GM12878 (cell line): ENCODE measurements around the gene AIFM1. TPM values are rescaled to one million over a fixed set of nuclear protein-coding genes. Genes with fewer than 3 reads are reported as not detected.

ENCODE experiments used
- ATAC-seq: fragments of 200-7000 bp; cut with Tn5 transposase; 3 replicates; pipeline ENCODE4 v1.9.1; 2020; ENCODE audit warnings: mild to moderate bottlenecking, moderate library complexity
- BruUV-seq: library from RNA; stranded (reverse); fragments of 400-500 nt; replicated peaks from 2 replicates; lab custom pipeline; 2021; lab: Mats Ljungman, UMichigan
- CTCF ChIA-PET: fragments of 300-600 bp; sonication (Branson Sonifier 250); formaldehyde crosslinking; extraction: SDS; loops from one replicate; lab custom pipeline; 2021; ENCODE audit warnings: inconsistent platforms; lab: Yijun Ruan, JAX
- POLR2A ChIA-PET: fragments of 350-600 bp; formaldehyde crosslinking; extraction: SDS; loops from one replicate; lab custom pipeline; 2021; ENCODE audit warnings: inconsistent platforms; lab: Charles Lee
- RAD21 ChIA-PET: fragments of 300-600 bp; sonication (Branson Sonifier 250); formaldehyde crosslinking; loops from one replicate; lab custom pipeline; 2023; ENCODE audit warnings: antibody characterized with exemption; ENCODE audit not compliant: unreplicated experiment; lab: Charles Lee
- SMC1A ChIA-PET: fragments of 300-600 bp; sonication (Branson Sonifier 250); formaldehyde crosslinking; loops from one replicate; lab custom pipeline; 2023; ENCODE audit not compliant: unreplicated experiment, uncharacterized antibody; lab: Charles Lee
- DNase-seq: peaks from one replicate; pipeline ENCODE4 v3.0.0-alpha.2; 2011; ENCODE audit warnings: low read depth, low spot score
- FAIRE-seq: peaks from 3 replicates; lab custom pipeline; 2011; peaks lifted over from hg19 to GRCh38; lab: Jason Lieb, UNC
- H2AFZ ChIP-seq: 2 replicates; pipeline ENCODE4 v1.6.0; 2011; ENCODE audit warnings: low read depth, low read length, control low read depth; ENCODE audit not compliant: control insufficient read depth
- H3K27ac ChIP-seq: 2 replicates; pipeline ENCODE4 v1.5.1; 2011; ENCODE audit warnings: control low read depth; ENCODE audit not compliant: control insufficient read depth, insufficient read depth
- H3K27me3 ChIP-seq, 2 experiments: replicated peaks in 1 of 2; 2 replicates each; pipeline versions ENCODE4 v1.6.0 to v1.6.1; 2011; ENCODE audit warnings: low read length in 1 of 2; ENCODE audit not compliant: control insufficient read depth in 2 of 2, insufficient read depth in 2 of 2
- H3K36me3 ChIP-seq, 2 experiments: 2 replicates each; pipeline ENCODE4 v1.5.1; 2011; ENCODE audit warnings: low read length in 1 of 2; ENCODE audit not compliant: control insufficient read depth in 2 of 2, insufficient read depth in 2 of 2
- H3K4me1 ChIP-seq: 2 replicates; pipeline ENCODE4 v1.6.1; 2011; ENCODE audit warnings: mild to moderate bottlenecking, low read length, moderate library complexity, mixed read lengths; ENCODE audit not compliant: control insufficient read depth, insufficient read depth
- H3K4me2 ChIP-seq: 2 replicates; pipeline ENCODE4 v1.6.0; 2011; ENCODE audit warnings: control low read depth; ENCODE audit not compliant: control insufficient read depth, insufficient read depth
- H3K4me3 ChIP-seq: fragments of 200-600 bp; sonication (generic); 2 replicates; pipeline ENCODE4 v1.5.1; 2016
- H3K79me2 ChIP-seq: 2 replicates; pipeline ENCODE4 v1.6.0; 2011; ENCODE audit warnings: low read length; ENCODE audit not compliant: control insufficient read depth, insufficient read depth
- H3K9ac ChIP-seq: 2 replicates; pipeline ENCODE4 v1.8.0; 2011; ENCODE audit warnings: low read length, control low read depth, mixed read lengths; ENCODE audit not compliant: control insufficient read depth, insufficient read depth
- H3K9me3 ChIP-seq: replicated peaks from 3 replicates; pipeline ENCODE4 v1.5.1; 2011; ENCODE audit warnings: mild to moderate bottlenecking, low read length; ENCODE audit not compliant: control insufficient read depth, insufficient read depth
- H4K20me1 ChIP-seq: 2 replicates; pipeline ENCODE4 v1.6.0; 2011; ENCODE audit not compliant: control insufficient read depth, insufficient read depth
- CREB1 ChIP-seq: IDR thresholded peaks from 2 replicates; pipeline ENCODE4 v1.6.1; 2012; ENCODE audit warnings: low read depth, mild to moderate bottlenecking, inconsistent platforms
- EED ChIP-seq: sonication (generic); IDR thresholded peaks from 2 replicates; pipeline ENCODE4 v1.6.1; 2016; ENCODE audit warnings: antibody characterized with exemption, low read depth
- ESRRA ChIP-seq: IDR thresholded peaks from 2 replicates; pipeline ENCODE4 v1.6.1; 2012; ENCODE audit warnings: mild to moderate bottlenecking, low read length, improper control_type of control experiment
- HDAC2 ChIP-seq: fragments of 200-600 bp; sonication (generic); IDR thresholded peaks from 2 replicates; pipeline ENCODE4 v1.6.1; 2017
- KAT2A ChIP-seq: conservative IDR thresholded peaks from 2 replicates; pipeline ENCODE4 v1.6.1; 2011; ENCODE audit warnings: low read depth, low read length; ENCODE audit not compliant: control insufficient read depth
- MYB ChIP-seq: fragments of 150-350 bp; IDR thresholded peaks from 2 replicates; pipeline ENCODE4 v1.6.1; 2014; ENCODE audit warnings: mild to moderate bottlenecking, low read depth, low read length, borderline replicate concordance
- NFXL1 ChIP-seq: fragments of 450-650 bp; IDR thresholded peaks from 2 replicates; pipeline ENCODE4 v1.6.1; 2017; ENCODE audit warnings: antibody characterized with exemption, mild to moderate bottlenecking, borderline replicate concordance
- POLR2AphosphoS5 ChIP-seq: IDR thresholded peaks from 2 replicates; pipeline ENCODE4 v1.6.1; 2011; ENCODE audit warnings: mild to moderate bottlenecking, low read length, inconsistent platforms
- RCOR1 ChIP-seq: conservative IDR thresholded peaks from 2 replicates; pipeline ENCODE4 v1.6.1; 2012; ENCODE audit warnings: low read depth, low read length, improper control_type of control experiment
- SPI1 ChIP-seq: IDR thresholded peaks from 2 replicates; pipeline ENCODE4 v1.6.1; 2011; ENCODE audit warnings: low read depth, mild to moderate bottlenecking, low read length, moderate library complexity, borderline replicate concordance; ENCODE audit not compliant: insufficient read depth
- SUZ12 ChIP-seq: fragments of 200-600 bp; sonication (generic); IDR thresholded peaks from one replicate; pipeline ENCODE4 v1.6.1; 2018; ENCODE audit warnings: antibody characterized with exemption, mild to moderate bottlenecking; ENCODE audit not compliant: unreplicated experiment
- TARDBP ChIP-seq: IDR thresholded peaks from 2 replicates; pipeline ENCODE4 v1.6.1; 2016; ENCODE audit warnings: borderline replicate concordance
- ZNF217 ChIP-seq: fragments of 450-650 bp; IDR thresholded peaks from 2 replicates; pipeline ENCODE4 v1.6.1; 2017; ENCODE audit warnings: antibody characterized with exemption, mild to moderate bottlenecking
- ZSCAN29 ChIP-seq: fragments of 450-650 bp; IDR thresholded peaks from 2 replicates; pipeline ENCODE4 v1.6.1; 2017; ENCODE audit warnings: mild to moderate bottlenecking, moderate library complexity
- WGBS: methylation state at CpG from one replicate; pipeline ENCODE4 v1.1.6; 2016; ENCODE audit warnings: low lambda C conversion rate; ENCODE audit not compliant: insufficient replicate concordance, insufficient coverage; ENCODE audit errors: missing lambda C conversion rate; 5-methylcytosine and 5-hydroxymethylcytosine counted together
- in situ Hi-C: fragments of 300-500 bp; cut with MboI; formaldehyde crosslinking; loops from 9 replicates; pipeline ENCODE4 v1.14.3; 2018; ENCODE audit warnings: mixed read lengths
- intact Hi-C: fragments of 100-400 bp; cut with micrococcal nuclease; formaldehyde crosslinking; loops from one replicate; pipeline ENCODE4 v1.14.2; 2022; ENCODE audit not compliant: unreplicated experiment
- polyA plus RNA-seq, 11 experiments: library from polyadenylated mRNA; depleted of rRNA in 4 of 11; unstranded in 6 of 11; stranded (reverse) in 5 of 11; fragments of >200 nt; fragmentation: Nextera tagmentation in 4 of 11; fragmentation: Illumina TruSeq in 1 of 11; extraction: Ambion mirVana in 4 of 11; extraction: Trizol in 1 of 11; gene quantifications; 1 replicate in 1 of 11; 2 replicates in 10 of 11; pipeline versions ENCODE4 v1.2.1 to v1.2.3, GENCODE V29; 2011 to 2016; ENCODE audit warnings: inconsistent platforms in 2 of 11, missing spikeins in 2 of 11, low read depth in 1 of 11
- total RNA-seq, 4 experiments: library from RNA; depleted of rRNA in 3 of 4; stranded (reverse); fragments of >200 nt in 3 of 4; fragmentation: Illumina TruSeq in 1 of 4; extraction: Trizol in 1 of 4; gene quantifications; 2 replicates each; pipeline versions ENCODE4 v1.2.1 to v1.2.3, GENCODE V29; 2013 to 2021
- TF ChIP-seq, protein P1 (sequence below): IDR thresholded peaks from 2 replicates; pipeline ENCODE4 v1.6.1; 2011; ENCODE audit warnings: low read depth, low read length, improper control_type of control experiment, borderline replicate concordance
- TF ChIP-seq, protein P2 (sequence below): fragments of 450-650 bp; IDR thresholded peaks from 2 replicates; pipeline ENCODE4 v1.6.1; 2017; ENCODE audit warnings: borderline replicate concordance

The AIFM1 gene
- total and polyA plus RNA-seq, 10 of the 15 experiments (the other 5 are each of a cell fraction or from before 2014, with no cell fraction given): 44.2 to 121 (median 80.0) TPM

DNA sequence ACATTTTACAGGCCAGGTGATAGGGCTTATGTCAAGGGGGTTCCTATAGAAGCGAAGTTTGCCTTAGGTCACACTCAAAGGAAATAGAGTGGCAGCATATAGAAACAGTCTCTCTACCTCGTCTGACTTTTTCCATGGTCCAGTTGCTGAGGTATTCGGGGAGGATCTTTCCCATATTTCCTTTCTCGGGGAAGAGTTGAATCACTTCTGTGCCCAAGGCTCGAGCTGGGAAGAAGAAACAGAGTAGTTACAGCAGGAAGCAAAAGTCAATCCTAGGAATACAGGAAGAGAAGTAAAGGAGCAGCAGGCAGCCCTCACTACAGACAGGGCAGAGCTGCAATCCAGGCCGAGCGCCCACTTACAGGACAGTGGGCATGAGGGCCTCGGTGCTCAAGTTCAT lies 28.7 kb downstream of the AIFM1 start (continued):
- TF ChIP-seq NFXL1 (no peak), RCOR1 (no peak), CREB1 (no peak), EED (no peak), KAT2A (no peak)
- TF ChIP-seq, protein P1, sequence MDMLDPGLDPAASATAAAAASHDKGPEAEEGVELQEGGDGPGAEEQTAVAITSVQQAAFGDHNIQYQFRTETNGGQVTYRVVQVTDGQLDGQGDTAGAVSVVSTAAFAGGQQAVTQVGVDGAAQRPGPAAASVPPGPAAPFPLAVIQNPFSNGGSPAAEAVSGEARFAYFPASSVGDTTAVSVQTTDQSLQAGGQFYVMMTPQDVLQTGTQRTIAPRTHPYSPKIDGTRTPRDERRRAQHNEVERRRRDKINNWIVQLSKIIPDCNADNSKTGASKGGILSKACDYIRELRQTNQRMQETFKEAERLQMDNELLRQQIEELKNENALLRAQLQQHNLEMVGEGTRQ: no peak

DNA sequence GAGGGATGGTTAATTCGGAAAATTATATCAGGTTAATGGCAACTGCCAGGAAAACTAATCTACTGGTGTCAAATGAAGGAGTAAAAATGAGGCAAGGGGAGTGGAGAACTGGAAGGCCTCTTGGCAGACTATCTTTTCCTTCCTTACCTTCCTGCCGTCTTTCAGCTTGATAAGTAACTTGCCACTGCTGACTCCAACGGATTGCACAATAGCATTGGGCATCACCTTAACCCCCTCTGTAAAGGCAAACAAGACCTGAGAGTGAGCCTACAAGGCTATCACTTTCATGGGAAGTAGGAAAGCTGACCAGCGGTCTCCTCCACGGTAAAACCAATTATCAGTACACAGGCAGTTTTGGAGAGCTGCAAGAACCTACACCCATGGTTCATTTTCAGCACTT lies 29.1 kb downstream of the AIFM1 start:
- no TSS peak for BruUV-seq
- ATAC-seq (no peak), FAIRE-seq (no peak), DNase-seq (no peak)
- Histone ChIP-seq H3K27me3 (no peaks in the 10 kb centered on the region), H2AFZ (no peak overlapping the region), H4K20me1 (no peaks in the 10 kb centered on the region), H3K36me3 (peaks cover 0 to 8% of the 10 kb centered on the region in 2 experiments; a peak in 1 of 4 replicates), H3K27ac (no peak overlapping the region), H3K4me2 (no peak overlapping the region), H3K4me3 (no peak overlapping the region), H3K9me3 (no peaks in the 10 kb centered on the region), H3K4me1 (no peaks in the 10 kb centered on the region), H3K9ac (no peak overlapping the region), H3K79me2 (no peaks in the 10 kb centered on the region)
- ChIA-PET RAD21 (no interaction called here), CTCF (interaction anchor here (1.5 kb wide), 1 partner anchor 56 kb away, joined by 6 read pairs; no protein-coding TSS in a partner anchor), POLR2A (no interaction called here), SMC1A (interaction anchor here (1.5 kb wide), 1 partner anchor 23 kb away, joined by 8 read pairs; no protein-coding TSS in a partner anchor)
- in situ Hi-C loops: no loop called here
- TF ChIP-seq TARDBP (no peak), ESRRA (no peak), MYB (no peak), SUZ12 (no peak), RCOR1 (no peak), ZNF217 (no peak), HDAC2 (no peak), POLR2AphosphoS5 (no peak), ZSCAN29 (no peak), SPI1 (no peak)
- TF ChIP-seq, protein P2, sequence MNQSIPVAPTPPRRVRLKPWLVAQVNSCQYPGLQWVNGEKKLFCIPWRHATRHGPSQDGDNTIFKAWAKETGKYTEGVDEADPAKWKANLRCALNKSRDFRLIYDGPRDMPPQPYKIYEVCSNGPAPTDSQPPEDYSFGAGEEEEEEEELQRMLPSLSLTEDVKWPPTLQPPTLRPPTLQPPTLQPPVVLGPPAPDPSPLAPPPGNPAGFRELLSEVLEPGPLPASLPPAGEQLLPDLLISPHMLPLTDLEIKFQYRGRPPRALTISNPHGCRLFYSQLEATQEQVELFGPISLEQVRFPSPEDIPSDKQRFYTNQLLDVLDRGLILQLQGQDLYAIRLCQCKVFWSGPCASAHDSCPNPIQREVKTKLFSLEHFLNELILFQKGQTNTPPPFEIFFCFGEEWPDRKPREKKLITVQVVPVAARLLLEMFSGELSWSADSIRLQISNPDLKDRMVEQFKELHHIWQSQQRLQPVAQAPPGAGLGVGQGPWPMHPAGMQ: no peak
- intact Hi-C loops: no loop called here
- 78% methylated on average over 5 of the region's 5 CpGs for WGBS
